ENCODE measurements around the gene ADGB. TPM values are rescaled to one million over a fixed set of nuclear protein-coding genes. Genes with fewer than 3 reads are reported as not detected.

ADGB gene
- total RNA-seq, 1 donor from 2014 or later: not detected

- no peaks in the 10 kb centered on the region for H3K79me2 ChIP-seq (ENCODE audit: insufficient read depth, low read length)
- peaks cover 6% of the 10 kb centered on the region for H3K4me1 ChIP-seq (ENCODE audit: insufficient read depth, low read length)
- no peak for DNase-seq (ENCODE audit: low read depth)
- H3K4me2 ChIP-seq (ENCODE audit: low read length): no peak overlapping the region
- H3K36me3 Mint-ChIP-seq (ENCODE audit: low read depth, unreplicated experiment): no peaks in the 10 kb centered on the region
- H2AFZ ChIP-seq (ENCODE audit: low read depth, low read length): no peak overlapping the region
- no peak overlapping the region for H3K27ac ChIP-seq (ENCODE audit: low read depth, low read length)
- H3K9ac ChIP-seq (ENCODE audit: low read length): no peak overlapping the region
- H3K4me1 Mint-ChIP-seq (ENCODE audit: low read depth, unreplicated experiment): peaks cover 2% of the 10 kb centered on the region
- TF ChIP-seq CTCF (IDR thresholded peaks at IDR 0.05; ENCODE audit: insufficient read depth, low read depth, low read length): no peak
- no peaks in the 10 kb centered on the region for H3K9me3 Mint-ChIP-seq (ENCODE audit: unreplicated experiment)
- H3K4me3 ChIP-seq (ENCODE audit: insufficient read depth, low read depth, low read length): no peak overlapping the region
- FAIRE-seq: no peak
- no peaks in the 10 kb centered on the region for H3K36me3 ChIP-seq (ENCODE audit: insufficient read depth, low read length)
- no peaks in the 10 kb centered on the region for H4K20me1 ChIP-seq (ENCODE audit: insufficient read depth, low read length)
- H3K4me3 Mint-ChIP-seq (ENCODE audit: unreplicated experiment): no peak overlapping the region
- peaks cover 2% of the 10 kb centered on the region for H3K27me3 Mint-ChIP-seq (ENCODE audit: low read depth, unreplicated experiment)
- H3K27me3 ChIP-seq (ENCODE audit: insufficient read depth, low read length): no peaks in the 10 kb centered on the region
- H3K9me3 ChIP-seq (ENCODE audit: insufficient read depth, low read depth, low read length): no peaks in the 10 kb centered on the region
- H3K27ac Mint-ChIP-seq (ENCODE audit: unreplicated experiment): no peak overlapping the region
These were observed 263.7 kb downstream of the ADGB start for GRCh38 chr6:146862508-146862919.

- TF ChIP-seq CTCF (IDR thresholded peaks at IDR 0.05; ENCODE audit: insufficient read depth, low read depth, low read length) (no peak), EZH2 (IDR thresholded peaks at IDR 0.05; ENCODE audit: insufficient read depth, low read length) (no peak)
- Histone ChIP-seq H2AFZ (ENCODE audit: low read depth, low read length) (no peak overlapping the region), H3K27ac (ENCODE audit: low read depth, low read length) (no peak overlapping the region), H3K4me1 (ENCODE audit: insufficient read depth, low read length) (no peaks in the 10 kb centered on the region), H3K27me3 (ENCODE audit: insufficient read depth, low read length) (no peaks in the 10 kb centered on the region), H3K9ac (ENCODE audit: low read length) (no peak overlapping the region), H3K4me3 (ENCODE audit: insufficient read depth, low read depth, low read length) (no peak overlapping the region), H3K36me3 (ENCODE audit: insufficient read depth, low read length) (no peaks in the 10 kb centered on the region), H3K4me2 (ENCODE audit: low read length) (no peak overlapping the region), H3K9me3 (ENCODE audit: insufficient read depth, low read depth, low read length) (no peaks in the 10 kb centered on the region), H4K20me1 (ENCODE audit: insufficient read depth, low read length) (no peaks in the 10 kb centered on the region), H3K79me2 (ENCODE audit: insufficient read depth, low read length) (no peaks in the 10 kb centered on the region)
- Mint-ChIP-seq H3K9me3 (ENCODE audit: unreplicated experiment) (peaks cover 2% of the 10 kb centered on the region), H3K27me3 (ENCODE audit: low read depth, unreplicated experiment) (peaks cover 2% of the 10 kb centered on the region), H3K27ac (ENCODE audit: unreplicated experiment) (no peak overlapping the region), H3K4me3 (ENCODE audit: unreplicated experiment) (no peak overlapping the region), H3K36me3 (ENCODE audit: low read depth, unreplicated experiment) (no peaks in the 10 kb centered on the region), H3K4me1 (ENCODE audit: low read depth, unreplicated experiment) (no peaks in the 10 kb centered on the region)
- FAIRE-seq: no peak
- DNase-seq (ENCODE audit: low read depth): no peak
These were observed 265.5 kb downstream of the ADGB start for GRCh38 chr6:146864300-146864699.

GRCh38 chr6:146864885-146865284 lies 266.1 kb downstream of the ADGB start:
- Histone ChIP-seq H3K9ac (ENCODE audit: low read length) (no peak overlapping the region), H3K27ac (ENCODE audit: low read depth, low read length) (no peak overlapping the region), H3K4me3 (ENCODE audit: insufficient read depth, low read depth, low read length) (no peak overlapping the region), H2AFZ (ENCODE audit: low read depth, low read length) (no peak overlapping the region), H3K4me2 (ENCODE audit: low read length) (no peak overlapping the region), H3K9me3 (ENCODE audit: insufficient read depth, low read depth, low read length) (no peaks in the 10 kb centered on the region), H3K36me3 (ENCODE audit: insufficient read depth, low read length) (no peaks in the 10 kb centered on the region), H3K79me2 (ENCODE audit: insufficient read depth, low read length) (no peaks in the 10 kb centered on the region), H4K20me1 (ENCODE audit: insufficient read depth, low read length) (no peaks in the 10 kb centered on the region), H3K27me3 (ENCODE audit: insufficient read depth, low read length) (no peaks in the 10 kb centered on the region), H3K4me1 (ENCODE audit: insufficient read depth, low read length) (no peaks in the 10 kb centered on the region)
- no peak overlapping the region for H3K27ac Mint-ChIP-seq (ENCODE audit: unreplicated experiment)
- no peak for TF ChIP-seq CTCF (IDR thresholded peaks at IDR 0.05; ENCODE audit: insufficient read depth, low read depth, low read length)
- TF ChIP-seq EZH2 (IDR thresholded peaks at IDR 0.05; ENCODE audit: insufficient read depth, low read length): no peak
- H3K4me3 Mint-ChIP-seq (ENCODE audit: unreplicated experiment): no peak overlapping the region
- no peaks in the 10 kb centered on the region for H3K4me1 Mint-ChIP-seq (ENCODE audit: low read depth, unreplicated experiment)
- FAIRE-seq (no peak), DNase-seq (ENCODE audit: low read depth) (no peak)
- H3K36me3 Mint-ChIP-seq (ENCODE audit: low read depth, unreplicated experiment): no peaks in the 10 kb centered on the region
- peaks cover 2% of the 10 kb centered on the region for H3K27me3 Mint-ChIP-seq (ENCODE audit: low read depth, unreplicated experiment)
- peaks cover 2% of the 10 kb centered on the region for H3K9me3 Mint-ChIP-seq (ENCODE audit: unreplicated experiment)

Other genes with a start within 250 kb of the ADGB start
- 75.7 and 77.4 TPM in 2 replicates for gene RAB32, start 55.1 kb upstream of the ADGB start, total RNA-seq